Thyroid gland (tissue), 4 donors: ENCODE data around the gene ABTB2.

Source experiments
- CTCF ChIP-seq, 6 experiments: fragments of 200-600 bp in 3 of 6; fragments of 450-650 bp in 3 of 6; sonication (generic) in 3 of 6; IDR thresholded peaks; one replicate each; pipeline ENCODE4 v1.5.1; 2016 to 2019; ENCODE audit warnings: antibody characterized with exemption in 6 of 6, mild to moderate bottlenecking in 2 of 6, inconsistent platforms in 1 of 6, moderate library complexity in 1 of 6
- POLR2A ChIP-seq, 2 donors: fragments of 450-650 bp; IDR thresholded peaks; one replicate each; pipeline ENCODE4 v1.6.1; 2017; ENCODE audit warnings: antibody characterized with exemption in 2 of 2, mild to moderate bottlenecking in 2 of 2, moderate library complexity in 1 of 2

- no peak for TF ChIP-seq POLR2A (IDR thresholded peaks at IDR 0.05)
- TF ChIP-seq CTCF (IDR thresholded peaks at IDR 0.05), result no peak
Measured at GRCh38 chr11:34111722-34112270, 246.0 kb downstream of the ABTB2 start.
